Stimulated activated CD4-positive, alpha-beta T cell treated with anti-CD3 and anti-CD28 coated beads, Interleukin-15, amount 100 ng/mL, for 1 hour (primary cell): Measurements from ENCODE around the gene RAN.
"Not testable (repeated sequence)": the region's sequence is repeated elsewhere in the genome, so short reads cannot be mapped to it uniquely, and the experiment has no call there.

Source experiments
- DNase-seq, 2 donors: peaks; one replicate each; pipeline ENCODE4 v3.0.0-alpha.2; 2020; ENCODE audit warnings: low read depth in 1 of 2, low spot score in 1 of 2

RAN gene

GRCh38 chr12:130849561-130850417 lies 22.1 kb upstream of the RAN start:
- DNase-seq, result no peak

- no peak for DNase-seq
These were observed 21.3 kb upstream of the RAN start for GRCh38 chr12:130850418-130851021.

- DNase-seq, result no peak
These were observed 15.8 kb upstream of the RAN start for GRCh38 chr12:130856088-130856487.

GRCh38 chr12:130858084-130858483 lies 13.8 kb upstream of the RAN start:
- DNase-seq, result no peak

- DNase-seq, result no peak
These were observed 12.7 kb upstream of the RAN start for GRCh38 chr12:130859161-130859560.

GRCh38 chr12:130860311-130860710 lies 11.6 kb upstream of the RAN start:
- DNase-seq, result no peak

- DNase-seq, result no peak
These were observed 9.7 kb upstream of the RAN start for GRCh38 chr12:130862161-130862560.

GRCh38 chr12:130862771-130863170 lies 9.1 kb upstream of the RAN start:
- not testable (repeated sequence) for DNase-seq

- DNase-seq, result no peak
These were observed 8.6 kb upstream of the RAN start for GRCh38 chr12:130863298-130863697.

- DNase-seq, result no peak
These were observed 3.5 kb upstream of the RAN start for GRCh38 chr12:130868412-130868811.

GRCh38 chr12:130870442-130871285 lies 1.2 kb upstream of the RAN start:
- DNase-seq, result peak; percentile 18 to 37

- peak in 1 of 2 donors; percentile 45 for DNase-seq
These were observed 572 bp downstream of the RAN start for GRCh38 chr12:130872179-130873096.

GRCh38 chr12:130873106-130873795 lies 1.4 kb downstream of the RAN start:
- DNase-seq, result no peak

GRCh38 chr12:130873825-130874224 lies 2.0 kb downstream of the RAN start:
- no peak for DNase-seq

GRCh38 chr12:130874696-130875095 lies 2.8 kb downstream of the RAN start:
- DNase-seq, result no peak

GRCh38 chr12:130875193-130875592 lies 3.3 kb downstream of the RAN start:
- no peak for DNase-seq

GRCh38 chr12:130875708-130876107 lies 3.8 kb downstream of the RAN start:
- DNase-seq, result not testable (repeated sequence)

GRCh38 chr12:130876297-130876696 lies 4.4 kb downstream of the RAN start:
- DNase-seq, result no peak

GRCh38 chr12:130876758-130877157 lies 4.9 kb downstream of the RAN start:
- DNase-seq, result no peak

- DNase-seq, result no peak
These were observed 5.5 kb downstream of the RAN start for GRCh38 chr12:130877333-130877732.
